Neural crest cell (in vitro differentiated cells): ENCODE measurements around the gene SDK1. TPM values are rescaled to one million over a fixed set of nuclear protein-coding genes. Genes with fewer than 3 reads are reported as not detected.

ENCODE experiments used
- DNase-seq: peaks from one replicate; pipeline ENCODE4 v3.0.0; 2021; ENCODE audit warnings: low read depth, mixed read lengths, low spot score
- H3K27ac Mint-ChIP-seq: one replicate; pipeline ENCODE4 v1.8.0; 2021; ENCODE audit warnings: mild to moderate bottlenecking, mixed read lengths; ENCODE audit not compliant: unreplicated experiment
- H3K27me3 Mint-ChIP-seq: 2 replicates; pipeline ENCODE4 v1.8.0; 2021; ENCODE audit warnings: low read depth, mild to moderate bottlenecking, mixed read lengths
- H3K36me3 Mint-ChIP-seq: 2 replicates; pipeline ENCODE4 v1.8.0; 2021; ENCODE audit warnings: low read depth, mild to moderate bottlenecking, mixed read lengths
- H3K4me1 Mint-ChIP-seq: 2 replicates; pipeline ENCODE4 v1.8.0; 2021; ENCODE audit warnings: mixed read lengths
- H3K4me3 Mint-ChIP-seq: one replicate; pipeline ENCODE4 v1.8.0; 2021; ENCODE audit warnings: mild to moderate bottlenecking, mixed read lengths
- H3K9me3 Mint-ChIP-seq: 2 replicates; pipeline ENCODE4 v1.8.0; 2021; ENCODE audit warnings: mixed read lengths
- total RNA-seq: library from RNA; stranded (reverse); gene quantifications from 2 replicates; pipeline ENCODE4 v1.2.1, GENCODE V29; 2021
- TF ChIP-seq, protein P1 (sequence below): fragments of 200-600 bp; sonication (generic); conservative IDR thresholded peaks from 2 replicates; pipeline ENCODE4 v1.5.0; 2021; ENCODE audit warnings: antibody characterized with exemption, mild to moderate bottlenecking

The SDK1 gene
- total RNA-seq, 1 donor from 2014 or later: 11.6 TPM

DNA sequence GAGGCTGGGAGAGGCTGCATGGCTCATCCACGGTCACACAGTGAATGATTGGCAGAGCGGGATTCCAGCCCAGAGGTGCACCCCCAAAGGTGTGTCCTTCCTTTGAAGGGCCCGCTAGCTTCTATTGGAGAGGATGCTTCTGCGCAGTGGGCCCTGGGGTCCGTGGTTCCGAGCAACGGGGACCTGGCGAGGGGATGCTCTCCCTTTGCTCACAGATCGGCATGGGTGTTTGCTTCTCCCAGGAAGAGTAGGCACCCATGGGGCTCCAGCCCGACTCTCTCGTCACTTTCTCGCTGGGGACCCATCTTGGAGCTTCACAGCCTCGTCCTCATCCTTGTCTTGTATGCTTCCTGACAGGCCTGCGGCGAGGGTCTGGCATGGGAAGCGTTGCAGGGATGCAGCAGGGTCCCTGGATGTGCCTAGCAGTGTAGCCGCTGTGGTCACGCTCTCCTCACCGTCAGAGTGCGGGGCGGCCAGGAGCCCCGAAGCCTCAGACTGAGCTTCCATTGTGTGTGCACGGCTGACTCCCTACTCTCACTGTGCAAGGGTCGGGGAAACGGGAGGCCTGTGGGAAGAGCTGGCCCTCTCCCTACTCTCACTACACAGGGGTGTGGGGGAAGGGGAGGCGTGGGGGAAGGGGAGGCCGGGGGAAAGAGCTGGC lies 842.6 kb downstream of the SDK1 start:
- peak overlapping the region; percentile 10 for H3K4me3 Mint-ChIP-seq
- no peaks in the 10 kb centered on the region for H3K36me3 Mint-ChIP-seq
- peaks cover 51% of the 10 kb centered on the region for H3K4me1 Mint-ChIP-seq
- DNase-seq: no peak
- H3K27ac Mint-ChIP-seq: peak overlapping the region; percentile 89
- no peaks in the 10 kb centered on the region for H3K9me3 Mint-ChIP-seq
- TF ChIP-seq, protein P1, sequence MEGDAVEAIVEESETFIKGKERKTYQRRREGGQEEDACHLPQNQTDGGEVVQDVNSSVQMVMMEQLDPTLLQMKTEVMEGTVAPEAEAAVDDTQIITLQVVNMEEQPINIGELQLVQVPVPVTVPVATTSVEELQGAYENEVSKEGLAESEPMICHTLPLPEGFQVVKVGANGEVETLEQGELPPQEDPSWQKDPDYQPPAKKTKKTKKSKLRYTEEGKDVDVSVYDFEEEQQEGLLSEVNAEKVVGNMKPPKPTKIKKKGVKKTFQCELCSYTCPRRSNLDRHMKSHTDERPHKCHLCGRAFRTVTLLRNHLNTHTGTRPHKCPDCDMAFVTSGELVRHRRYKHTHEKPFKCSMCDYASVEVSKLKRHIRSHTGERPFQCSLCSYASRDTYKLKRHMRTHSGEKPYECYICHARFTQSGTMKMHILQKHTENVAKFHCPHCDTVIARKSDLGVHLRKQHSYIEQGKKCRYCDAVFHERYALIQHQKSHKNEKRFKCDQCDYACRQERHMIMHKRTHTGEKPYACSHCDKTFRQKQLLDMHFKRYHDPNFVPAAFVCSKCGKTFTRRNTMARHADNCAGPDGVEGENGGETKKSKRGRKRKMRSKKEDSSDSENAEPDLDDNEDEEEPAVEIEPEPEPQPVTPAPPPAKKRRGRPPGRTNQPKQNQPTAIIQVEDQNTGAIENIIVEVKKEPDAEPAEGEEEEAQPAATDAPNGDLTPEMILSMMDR: no peak
- H3K27me3 Mint-ChIP-seq: no peaks in the 10 kb centered on the region

DNA sequence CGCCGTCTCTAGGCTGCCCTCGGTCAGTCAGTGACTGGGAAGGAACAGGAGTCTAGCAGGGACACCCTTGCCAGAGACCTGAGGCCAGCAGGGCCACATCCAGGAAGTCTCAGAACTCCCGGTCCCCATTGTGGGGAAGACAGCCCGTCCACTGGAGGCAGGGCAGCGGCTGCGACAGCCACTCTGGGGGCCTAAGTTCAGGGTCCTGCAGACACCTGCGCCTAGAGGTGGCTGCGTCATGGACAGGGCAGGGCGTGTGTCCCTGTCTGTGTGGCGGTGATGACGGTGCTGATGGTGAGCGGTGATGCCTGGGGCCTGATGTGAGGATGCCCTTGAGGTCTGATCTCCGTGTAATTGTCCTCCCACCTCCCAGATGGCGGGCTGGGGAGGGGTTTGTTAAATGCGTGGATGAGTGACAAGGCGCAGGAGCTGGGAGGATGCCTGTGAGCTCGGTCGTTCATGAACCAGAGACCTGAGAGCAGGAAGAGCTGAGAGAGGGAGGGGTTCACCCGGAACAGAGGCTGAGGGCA lies 843.2 kb downstream of the SDK1 start:
- Mint-ChIP-seq H3K27ac (peak overlapping the region; percentile 89), H3K36me3 (no peaks in the 10 kb centered on the region), H3K4me3 (peak overlapping the region; percentile 88), H3K9me3 (no peaks in the 10 kb centered on the region), H3K4me1 (peaks cover 50% of the 10 kb centered on the region), H3K27me3 (no peaks in the 10 kb centered on the region)
- TF ChIP-seq, protein P1: no peak
- no peak for DNase-seq

DNA sequence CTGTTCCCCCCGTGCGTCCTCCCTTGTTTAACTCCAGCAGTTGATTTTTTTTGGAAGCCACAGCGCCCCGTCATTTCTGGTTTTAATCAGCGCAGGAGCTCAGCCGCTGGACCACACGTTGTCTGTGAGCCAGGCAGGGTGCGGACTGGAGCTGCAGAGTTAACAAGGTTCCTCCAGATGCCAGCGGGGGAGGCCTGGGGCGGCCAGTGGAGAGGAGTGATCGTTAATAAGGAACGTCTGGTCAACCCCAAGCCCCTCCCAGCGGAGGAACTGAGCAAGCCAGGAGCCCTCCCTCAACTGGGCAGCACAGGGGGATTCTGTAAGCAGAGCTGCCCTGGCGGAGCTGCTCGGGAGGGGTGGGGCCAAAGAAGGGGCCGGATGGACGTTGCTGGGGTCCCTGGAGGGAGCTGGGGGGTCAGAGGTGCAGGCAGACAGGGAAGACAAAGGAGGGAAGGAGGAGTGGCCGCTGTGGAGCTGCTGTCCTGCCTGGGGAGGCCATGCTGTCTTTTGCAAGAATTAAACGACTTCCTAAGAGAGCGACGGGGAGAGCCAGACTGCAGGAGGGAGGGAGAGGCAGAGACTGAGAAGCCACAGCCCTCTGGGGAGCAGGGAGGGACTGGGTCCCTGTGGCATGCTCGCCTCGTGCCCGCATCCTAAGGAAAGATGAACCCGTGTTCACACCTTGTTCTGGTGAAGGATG lies 843.9 kb downstream of the SDK1 start:
- TF ChIP-seq, protein P1: no peak
- H3K27ac Mint-ChIP-seq: peak overlapping the region; percentile 89
- no peaks in the 10 kb centered on the region for H3K27me3 Mint-ChIP-seq
- H3K4me1 Mint-ChIP-seq: peaks cover 43% of the 10 kb centered on the region
- H3K9me3 Mint-ChIP-seq: no peaks in the 10 kb centered on the region
- peak; percentile 44 for DNase-seq
- peak overlapping the region; percentile 88 for H3K4me3 Mint-ChIP-seq
- no peaks in the 10 kb centered on the region for H3K36me3 Mint-ChIP-seq

DNA sequence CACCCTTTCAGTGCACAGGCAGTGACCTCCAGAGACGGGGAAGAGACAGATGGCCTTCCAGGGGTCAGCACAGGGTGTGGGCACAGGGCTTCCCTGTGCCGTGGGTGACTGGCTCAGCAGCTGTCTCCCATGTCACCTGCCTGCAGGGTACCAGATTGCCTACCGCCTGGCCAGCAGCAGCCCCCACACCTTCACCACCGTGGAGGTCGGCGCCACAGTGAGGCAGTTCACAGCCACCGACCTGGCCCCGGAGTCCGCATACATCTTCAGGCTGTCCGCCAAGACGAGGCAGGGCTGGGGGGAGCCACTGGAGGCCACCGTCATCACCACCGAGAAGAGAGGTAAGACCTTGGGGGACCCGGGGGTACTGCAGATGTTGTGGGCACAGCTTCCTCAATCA lies 844.5 kb downstream of the SDK1 start:
- H3K4me3 Mint-ChIP-seq: no peak overlapping the region
- no peaks in the 10 kb centered on the region for H3K9me3 Mint-ChIP-seq
- peak overlapping the region; percentile 89 for H3K27ac Mint-ChIP-seq

DNA sequence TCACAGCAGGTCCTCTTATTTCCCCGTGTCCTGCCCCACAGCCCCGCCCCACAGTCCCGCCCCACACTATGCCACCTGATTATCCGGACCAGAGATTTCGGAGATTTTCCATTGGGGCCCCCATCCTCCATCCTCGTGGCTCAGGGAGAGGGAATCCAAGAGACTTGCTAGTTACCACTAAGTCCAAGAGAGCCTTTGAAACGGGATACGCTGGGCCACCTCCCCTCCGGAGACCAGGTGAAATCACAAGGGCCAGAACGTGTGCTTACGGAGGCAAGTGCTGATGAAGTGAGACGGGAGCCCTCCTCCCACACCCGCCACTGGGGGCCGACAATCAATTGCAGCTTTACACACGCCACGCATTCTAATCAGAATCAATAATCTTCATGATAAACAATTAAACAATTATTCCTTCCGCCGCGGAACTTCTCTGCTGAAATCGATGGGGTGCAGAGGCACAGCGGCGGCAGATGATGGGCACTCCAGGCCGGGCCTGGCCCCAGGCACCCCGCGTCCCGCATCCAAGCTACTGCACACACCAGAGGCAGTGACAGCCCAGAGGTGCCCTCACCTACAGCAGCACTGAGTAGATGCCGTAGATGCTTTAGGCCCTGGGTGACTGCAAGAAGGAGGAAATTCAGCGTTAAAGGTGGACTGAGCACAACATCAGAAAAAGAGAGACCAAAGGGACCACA lies 847.0 kb downstream of the SDK1 start:
- Mint-ChIP-seq H3K4me3 (no peak overlapping the region), H3K9me3 (no peaks in the 10 kb centered on the region), H3K27me3 (no peaks in the 10 kb centered on the region), H3K27ac (no peak overlapping the region), H3K36me3 (no peaks in the 10 kb centered on the region), H3K4me1 (peaks cover 35% of the 10 kb centered on the region)
- no peak for DNase-seq
- TF ChIP-seq, protein P1: no peak

More for the DNA sequence above, 844.5 kb downstream of the SDK1 start:
- Mint-ChIP-seq H3K4me1 (peaks cover 37% of the 10 kb centered on the region), H3K36me3 (no peaks in the 10 kb centered on the region), H3K27me3 (no peaks in the 10 kb centered on the region)
- TF ChIP-seq, protein P1: no peak
- no peak for DNase-seq
